Activated CD4-positive, alpha-beta T cell treated with anti-CD3 and anti-CD28 coated beads for 24 hours (primary cell): ENCODE data around the gene ATL1.
A peak's percentile ranks its signal among the peaks of the same experiment; 100 is the strongest.
"Not testable (repeated sequence)": the region's sequence is repeated elsewhere in the genome, so short reads cannot be mapped to it uniquely, and the experiment has no call there.

Experiments
- DNase-seq, 2 donors: peaks; one replicate each; pipeline ENCODE4 v3.0.0-alpha.2; 2020; ENCODE audit warnings: low read depth in 2 of 2

Gene ATL1

GRCh38 chr14:50534416-50534815 is 25.5 kb upstream of the ATL1 start:
- DNase-seq, result no peak

- no peak for DNase-seq
Observed at GRCh38 chr14:50534997-50535396, 24.9 kb upstream of the ATL1 start.

- not testable (repeated sequence) for DNase-seq
Observed at GRCh38 chr14:50538034-50538433, 21.9 kb upstream of the ATL1 start.

- DNase-seq, result no peak
Observed at GRCh38 chr14:50539051-50539450, 20.9 kb upstream of the ATL1 start.

- no peak for DNase-seq
Observed at GRCh38 chr14:50541159-50541567, 18.8 kb upstream of the ATL1 start.

GRCh38 chr14:50542941-50543418 is 17.0 kb upstream of the ATL1 start:
- DNase-seq, result no peak

GRCh38 chr14:50544911-50545310 is 15.0 kb upstream of the ATL1 start:
- DNase-seq, result no peak

- no peak for DNase-seq
Observed at GRCh38 chr14:50545618-50546017, 14.3 kb upstream of the ATL1 start.

- DNase-seq, result no peak
Observed at GRCh38 chr14:50550294-50550693, 9.7 kb upstream of the ATL1 start.

GRCh38 chr14:50551877-50552276 is 8.1 kb upstream of the ATL1 start:
- no peak for DNase-seq

- not testable (repeated sequence) for DNase-seq
Observed at GRCh38 chr14:50552796-50553195, 7.1 kb upstream of the ATL1 start.

GRCh38 chr14:50560931-50561285 is 963 bp downstream of the ATL1 start:
- DNase-seq, result peak; percentile 24 to 36

GRCh38 chr14:50562841-50563240 is 2.9 kb downstream of the ATL1 start:
- no peak for DNase-seq

- DNase-seq, result no peak
Observed at GRCh38 chr14:50569714-50570274, 9.8 kb downstream of the ATL1 start.

- DNase-seq, result no peak
Observed at GRCh38 chr14:50573862-50574261, 13.9 kb downstream of the ATL1 start.

- no peak for DNase-seq
Observed at GRCh38 chr14:50575769-50576168, 15.8 kb downstream of the ATL1 start.

GRCh38 chr14:50577982-50578381 is 18.0 kb downstream of the ATL1 start:
- DNase-seq, result no peak

GRCh38 chr14:50578433-50578832 is 18.5 kb downstream of the ATL1 start:
- DNase-seq, result no peak

GRCh38 chr14:50590464-50590863 is 30.5 kb downstream of the ATL1 start:
- no peak for DNase-seq

- DNase-seq, result no peak
Observed at GRCh38 chr14:50594577-50595316, 34.8 kb downstream of the ATL1 start.

GRCh38 chr14:50598765-50599164 is 38.8 kb downstream of the ATL1 start:
- DNase-seq, result no peak

- no peak for DNase-seq
Observed at GRCh38 chr14:50599700-50600444, 39.9 kb downstream of the ATL1 start.

- no peak for DNase-seq
Observed at GRCh38 chr14:50600849-50601248, 40.9 kb downstream of the ATL1 start.
